HUES64 (cell line): ENCODE data around the gene SPNS2.

Source experiments
- H3K27ac ChIP-seq: 2 replicates; pipeline ENCODE4 v1.7.0; 2013; ENCODE audit warnings: low read depth, low read length, inconsistent platforms
- H3K27me3 ChIP-seq: 2 replicates; pipeline ENCODE4 v1.6.1; 2013; ENCODE audit warnings: mild to moderate bottlenecking, low read length; ENCODE audit not compliant: insufficient read depth
- H3K36me3 ChIP-seq: 2 replicates; pipeline ENCODE4 v1.6.1; 2013; ENCODE audit warnings: mild to moderate bottlenecking, low read length; ENCODE audit not compliant: insufficient read depth
- H3K4me1 ChIP-seq: 2 replicates; pipeline ENCODE4 v1.6.1; 2013; ENCODE audit warnings: mild to moderate bottlenecking, low read length, moderate library complexity; ENCODE audit not compliant: insufficient read depth
- H3K4me3 ChIP-seq: 2 replicates; pipeline ENCODE4 v1.5.1; 2013; ENCODE audit warnings: mild to moderate bottlenecking, low read length, moderate library complexity
- H3K9ac ChIP-seq: 2 replicates; pipeline ENCODE4 v1.6.1; 2013; ENCODE audit warnings: mild to moderate bottlenecking, low read depth, low read length
- H3K9me3 ChIP-seq: 2 replicates; pipeline ENCODE4 v1.6.1; 2013; ENCODE audit warnings: low read depth, low read length; ENCODE audit not compliant: insufficient read depth
- WGBS: fragments of 150-250, 120-280 bp; methylation state at CpG from one replicate; pipeline ENCODE4 v1.1.7; 2013; ENCODE audit warnings: missing lambda C conversion rate; 5-methylcytosine and 5-hydroxymethylcytosine counted together

Gene SPNS2

GRCh38 chr17:4582691-4583090 is 84.0 kb downstream of the SPNS2 start:
- no peaks in the 10 kb centered on the region for H3K4me1 ChIP-seq
- H3K9me3 ChIP-seq, result no peaks in the 10 kb centered on the region
- no peak overlapping the region for H3K27ac ChIP-seq
- H3K27me3 ChIP-seq, result peaks cover 50% of the 10 kb centered on the region
- no peaks in the 10 kb centered on the region for H3K36me3 ChIP-seq
- H3K4me3 ChIP-seq, result no peak overlapping the region
- H3K9ac ChIP-seq, result no peak overlapping the region
- WGBS, result 76% methylated on average over 8 of the region's 8 CpGs

GRCh38 chr17:4583206-4583605 is 84.5 kb downstream of the SPNS2 start:
- no peaks in the 10 kb centered on the region for H3K4me1 ChIP-seq
- H3K4me3 ChIP-seq, result no peak overlapping the region
- no peaks in the 10 kb centered on the region for H3K36me3 ChIP-seq
- WGBS, result 90% methylated on average over 2 of the region's 3 CpGs
- H3K9ac ChIP-seq, result no peak overlapping the region
- H3K27me3 ChIP-seq, result peaks cover 50% of the 10 kb centered on the region
- no peak overlapping the region for H3K27ac ChIP-seq
- no peaks in the 10 kb centered on the region for H3K9me3 ChIP-seq

- 21% methylated on average over 12 of the region's 12 CpGs for WGBS
- Histone ChIP-seq H3K4me3 (peak overlapping the region; percentile 63), H3K27ac (no peak overlapping the region), H3K27me3 (peaks cover 50% of the 10 kb centered on the region), H3K9ac (no peak overlapping the region), H3K4me1 (no peaks in the 10 kb centered on the region), H3K9me3 (no peaks in the 10 kb centered on the region), H3K36me3 (no peaks in the 10 kb centered on the region)
Observed at GRCh38 chr17:4583782-4584100, 85.1 kb downstream of the SPNS2 start.

GRCh38 chr17:4584101-4584916 is 85.6 kb downstream of the SPNS2 start, which contains the start of gene SMTNL2:
TSS of gene SMTNL2 (plus strand) at chr17:4584529. CDS start at chr17:4584606, 77 bp downstream.
- H3K4me3 ChIP-seq, result peak within 1 kb of the TSS; percentile 63
- no peaks in the 10 kb centered on the region for H3K9me3 ChIP-seq
- H3K27ac ChIP-seq, result no peak within 1 kb of the TSS
- H3K27me3 ChIP-seq, result peaks cover 50% of the 10 kb centered on the region
- no peaks in the 10 kb centered on the region for H3K4me1 ChIP-seq
- H3K9ac ChIP-seq, result peak within 1 kb of the TSS; percentile 37; the same call in 1 of the 2 replicates
- WGBS, result under 1% methylated on average over 100 of the region's 100 CpGs
- no peaks in the 10 kb centered on the region for H3K36me3 ChIP-seq

GRCh38 chr17:4584917-4585637 is 86.4 kb downstream of the SPNS2 start:
- Histone ChIP-seq H3K9ac (no peak overlapping the region; the same call in 1 of the 2 replicates), H3K36me3 (no peaks in the 10 kb centered on the region), H3K4me3 (peak overlapping the region; percentile 63), H3K27me3 (peaks cover 50% of the 10 kb centered on the region), H3K27ac (no peak overlapping the region), H3K4me1 (no peaks in the 10 kb centered on the region), H3K9me3 (no peaks in the 10 kb centered on the region)
- WGBS, result 15% methylated on average over 57 of the region's 57 CpGs

- Histone ChIP-seq H3K36me3 (no peaks in the 10 kb centered on the region), H3K4me3 (no peak overlapping the region), H3K27ac (no peak overlapping the region), H3K4me1 (no peaks in the 10 kb centered on the region), H3K9me3 (no peaks in the 10 kb centered on the region), H3K9ac (no peak overlapping the region), H3K27me3 (peaks cover 50% of the 10 kb centered on the region)
- 73% methylated on average over 7 of the region's 7 CpGs for WGBS
Observed at GRCh38 chr17:4585638-4585994, 86.9 kb downstream of the SPNS2 start.

GRCh38 chr17:4586043-4586442 is 87.4 kb downstream of the SPNS2 start:
- Histone ChIP-seq H3K36me3 (no peaks in the 10 kb centered on the region), H3K4me3 (no peak overlapping the region), H3K4me1 (no peaks in the 10 kb centered on the region), H3K27me3 (peaks cover 50% of the 10 kb centered on the region), H3K27ac (no peak overlapping the region), H3K9ac (no peak overlapping the region), H3K9me3 (no peaks in the 10 kb centered on the region)
- WGBS, result 90% methylated on average over 9 of the region's 9 CpGs

GRCh38 chr17:4587195-4587594 is 88.5 kb downstream of the SPNS2 start:
- Histone ChIP-seq H3K27me3 (peaks cover 50% of the 10 kb centered on the region), H3K4me1 (no peaks in the 10 kb centered on the region), H3K27ac (no peak overlapping the region), H3K9ac (no peak overlapping the region), H3K9me3 (no peaks in the 10 kb centered on the region), H3K4me3 (no peak overlapping the region), H3K36me3 (no peaks in the 10 kb centered on the region)
- 93% methylated on average over 7 of the region's 7 CpGs for WGBS

- H3K9ac ChIP-seq, result no peak overlapping the region
- no peak overlapping the region for H3K27ac ChIP-seq
- 74% methylated on average over 9 of the region's 9 CpGs for WGBS
- no peaks in the 10 kb centered on the region for H3K36me3 ChIP-seq
- peaks cover 44% of the 10 kb centered on the region for H3K27me3 ChIP-seq
- no peaks in the 10 kb centered on the region for H3K9me3 ChIP-seq
- no peak overlapping the region for H3K4me3 ChIP-seq
- no peaks in the 10 kb centered on the region for H3K4me1 ChIP-seq
Observed at GRCh38 chr17:4587803-4588202, 89.1 kb downstream of the SPNS2 start.

GRCh38 chr17:4588391-4588790 is 89.7 kb downstream of the SPNS2 start:
- Histone ChIP-seq H3K36me3 (no peaks in the 10 kb centered on the region), H3K4me3 (no peak overlapping the region), H3K4me1 (no peaks in the 10 kb centered on the region), H3K9me3 (no peaks in the 10 kb centered on the region), H3K27me3 (peaks cover 38% of the 10 kb centered on the region), H3K9ac (no peak overlapping the region), H3K27ac (no peak overlapping the region)
- WGBS, result 82% methylated on average over 11 of the region's 11 CpGs
